Tibial artery (tissue), 4 donors: ENCODE results near the gene SYNRG.

Source experiments
- DNase-seq, 2 donors: peaks; one replicate each; pipeline ENCODE4 v3.0.0-alpha.2; 2019
- H3K27ac ChIP-seq, 2 donors: fragments of 200-600 bp; sonication (generic) in 1 of 2; 1 replicate in 1 of 2; 2 replicates in 1 of 2; pipeline ENCODE4 v1.5.1; 2018 to 2019; ENCODE audit warnings: mild to moderate bottlenecking in 1 of 2
- H3K27me3 ChIP-seq, 2 donors: fragments of 200-600 bp; sonication (generic) in 1 of 2; one replicate each; pipeline versions ENCODE4 v1.5.1 to v1.6.0; 2016 to 2019
- H3K36me3 ChIP-seq, 3 donors: fragments of 200-600 bp; sonication (generic) in 2 of 3; one replicate each; pipeline ENCODE4 v1.5.1; 2016 to 2019; ENCODE audit warnings: mild to moderate bottlenecking in 2 of 3
- H3K4me1 ChIP-seq, 4 donors: fragments of 200-600 bp; sonication (generic) in 2 of 4; 1 replicate in 3 of 4; 2 replicates in 1 of 4; pipeline ENCODE4 v1.5.1; 2016 to 2019
- H3K4me3 ChIP-seq, 2 donors: fragments of 200-600 bp; sonication (generic) in 1 of 2; 1 replicate in 1 of 2; 2 replicates in 1 of 2; pipeline ENCODE4 v1.5.1; 2018 to 2019; ENCODE audit warnings: mild to moderate bottlenecking in 2 of 2
- H3K9me3 ChIP-seq, 3 donors: fragments of 200-600 bp; sonication (generic) in 1 of 3; one replicate each; pipeline ENCODE4 v1.5.1; 2016 to 2019
- intact Hi-C: fragments of 100-400 bp; cut with DNase I; formaldehyde crosslinking; loops from one replicate; pipeline ENCODE4 v1.15.0; 2023; ENCODE audit warnings: low total_unique reads
- TF ChIP-seq, protein P1 (sequence below), 2 experiments: fragments of 200-600 bp in 1 of 2; fragments of 450-650 bp in 1 of 2; IDR thresholded peaks; one replicate each; pipeline ENCODE4 v1.5.1; 2017 to 2019; ENCODE audit warnings: antibody characterized with exemption in 2 of 2, mild to moderate bottlenecking in 1 of 2, moderate library complexity in 1 of 2

SYNRG gene

DNA sequence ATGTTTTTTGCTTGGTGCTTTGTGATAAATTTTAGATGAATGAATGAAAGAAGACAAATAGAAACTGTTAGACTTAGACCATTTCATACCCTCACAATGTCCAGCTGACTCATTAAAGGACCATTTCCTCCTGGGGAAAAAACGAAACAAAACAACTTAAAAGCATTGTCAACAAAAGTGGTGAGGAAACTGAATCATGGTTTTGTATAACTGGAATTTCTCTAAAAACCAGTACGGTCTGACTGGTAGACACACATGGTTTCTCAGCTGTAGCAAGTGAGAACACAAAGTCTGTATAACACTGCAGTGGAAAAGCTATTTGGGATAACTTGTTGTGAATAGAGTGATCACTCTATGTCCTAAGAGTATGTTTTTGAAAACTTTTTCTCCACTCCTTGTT is 39.3 kb upstream of the SYNRG start:
- no peak for DNase-seq
- H3K36me3 ChIP-seq = no peaks in the 10 kb centered on the region
- intact Hi-C loops = no loop called here
- H3K27me3 ChIP-seq = peaks cover 0 to 29% of the 10 kb centered on the region in 2 donors
- H3K9me3 ChIP-seq = no peaks in the 10 kb centered on the region
- H3K27ac ChIP-seq = no peak overlapping the region
- H3K4me3 ChIP-seq = no peak overlapping the region
- H3K4me1 ChIP-seq = peaks cover 0 to 5% (median 2%) of the 10 kb centered on the region in 4 donors
- TF ChIP-seq, protein P1, sequence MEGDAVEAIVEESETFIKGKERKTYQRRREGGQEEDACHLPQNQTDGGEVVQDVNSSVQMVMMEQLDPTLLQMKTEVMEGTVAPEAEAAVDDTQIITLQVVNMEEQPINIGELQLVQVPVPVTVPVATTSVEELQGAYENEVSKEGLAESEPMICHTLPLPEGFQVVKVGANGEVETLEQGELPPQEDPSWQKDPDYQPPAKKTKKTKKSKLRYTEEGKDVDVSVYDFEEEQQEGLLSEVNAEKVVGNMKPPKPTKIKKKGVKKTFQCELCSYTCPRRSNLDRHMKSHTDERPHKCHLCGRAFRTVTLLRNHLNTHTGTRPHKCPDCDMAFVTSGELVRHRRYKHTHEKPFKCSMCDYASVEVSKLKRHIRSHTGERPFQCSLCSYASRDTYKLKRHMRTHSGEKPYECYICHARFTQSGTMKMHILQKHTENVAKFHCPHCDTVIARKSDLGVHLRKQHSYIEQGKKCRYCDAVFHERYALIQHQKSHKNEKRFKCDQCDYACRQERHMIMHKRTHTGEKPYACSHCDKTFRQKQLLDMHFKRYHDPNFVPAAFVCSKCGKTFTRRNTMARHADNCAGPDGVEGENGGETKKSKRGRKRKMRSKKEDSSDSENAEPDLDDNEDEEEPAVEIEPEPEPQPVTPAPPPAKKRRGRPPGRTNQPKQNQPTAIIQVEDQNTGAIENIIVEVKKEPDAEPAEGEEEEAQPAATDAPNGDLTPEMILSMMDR (IDR thresholded peaks at IDR 0.05) = no peak

DNA sequence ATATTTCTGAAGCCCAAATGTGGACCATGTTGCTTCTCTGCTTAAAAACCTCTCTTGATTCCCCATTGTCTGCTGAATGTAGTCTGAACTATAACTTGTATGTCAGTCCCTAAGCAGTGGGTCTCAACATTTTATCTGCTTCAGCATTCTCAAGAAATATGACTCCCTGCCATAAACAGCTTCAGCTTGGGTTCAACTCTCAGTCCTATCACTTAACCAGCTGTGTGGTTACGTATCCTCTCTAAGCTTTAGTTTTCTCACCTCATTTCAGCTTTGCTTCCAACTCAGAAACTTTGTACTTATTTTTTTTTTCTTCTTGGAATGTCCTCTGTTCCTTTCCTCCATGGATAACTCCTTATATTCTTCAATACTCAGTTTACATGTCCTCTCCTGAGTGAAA is 38.6 kb upstream of the SYNRG start:
- intact Hi-C loops = no loop called here
- no peak overlapping the region for H3K27ac ChIP-seq
- TF ChIP-seq, protein P1 (IDR thresholded peaks at IDR 0.05) = no peak
- H3K9me3 ChIP-seq = no peaks in the 10 kb centered on the region
- H3K4me3 ChIP-seq = no peak overlapping the region
- no peak for DNase-seq
- no peaks in the 10 kb centered on the region for H3K36me3 ChIP-seq
- H3K4me1 ChIP-seq = peaks cover 0 to 5% (median 2%) of the 10 kb centered on the region in 4 donors
- H3K27me3 ChIP-seq = peaks cover 0 to 29% of the 10 kb centered on the region in 2 donors

DNA sequence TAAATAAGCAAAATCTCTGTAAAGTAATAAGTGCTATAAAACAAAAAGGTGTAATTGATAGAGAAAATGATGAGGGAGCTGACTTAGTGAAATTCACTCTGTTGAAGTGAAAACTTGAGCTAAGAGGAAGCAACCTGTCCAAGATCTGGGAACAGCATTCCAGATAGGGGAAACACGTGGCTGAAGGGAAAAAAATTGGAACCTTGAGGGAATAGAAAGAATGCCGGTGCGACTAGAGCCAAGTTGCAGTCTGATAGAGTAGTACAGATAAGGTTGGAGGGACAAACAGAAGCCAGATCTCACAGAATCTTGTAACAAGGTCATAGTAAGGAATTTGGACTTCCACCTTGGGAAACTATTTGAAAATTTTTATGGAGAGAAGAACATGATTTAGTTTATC is 34.7 kb upstream of the SYNRG start:
- TF ChIP-seq, protein P1 (IDR thresholded peaks at IDR 0.05) = no peak
- Histone ChIP-seq H3K4me1 (peaks cover 0 to 40% (median 15%) of the 10 kb centered on the region in 4 donors), H3K27ac (peak overlapping the region; percentile 86 to 87), H3K9me3 (no peaks in the 10 kb centered on the region), H3K36me3 (peaks cover 0 to 17% (median 12%) of the 10 kb centered on the region in 3 donors), H3K27me3 (peaks cover 0 to 6% of the 10 kb centered on the region in 2 donors), H3K4me3 (peak overlapping the region; percentile 72 to 84)
- DNase-seq = no peak
- intact Hi-C loops = no loop called here

DNA sequence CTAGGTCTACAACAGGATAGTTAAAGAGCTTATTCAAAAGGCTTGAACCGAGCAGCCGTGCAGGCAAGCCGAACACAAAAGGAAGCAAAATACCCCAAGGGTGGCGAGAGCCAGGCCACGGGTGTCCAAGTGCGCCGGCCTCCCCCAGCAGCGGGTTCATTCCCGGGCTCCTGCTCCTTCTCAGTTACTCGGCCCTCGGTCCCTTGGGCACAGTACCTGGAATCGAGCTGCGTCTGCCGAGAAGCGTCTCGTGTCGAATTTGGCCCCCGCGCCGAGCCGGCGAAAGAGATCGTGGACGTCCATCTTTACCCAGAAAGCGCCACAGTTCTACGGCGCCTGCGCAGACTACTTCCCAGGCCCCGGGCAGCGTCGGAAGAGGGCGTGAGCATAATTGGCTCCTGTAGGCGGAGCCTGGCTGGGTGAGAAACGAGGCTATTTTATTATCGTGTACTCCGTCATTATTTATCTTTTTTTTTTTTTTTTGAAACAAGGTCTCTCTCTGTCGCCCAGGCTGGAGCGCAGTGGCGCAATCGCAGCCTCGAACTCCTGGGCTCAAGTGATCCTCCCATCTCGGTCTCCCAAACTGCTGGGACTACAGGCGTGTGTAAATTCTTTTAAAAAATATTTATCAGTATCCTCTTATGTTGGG is 34.0 kb upstream of the SYNRG start, which contains the start of gene DDX52:
Gene DDX52 (minus strand): TSS at position 329 of the 649 bp plus-strand sequence. CDS start 26 bp downstream, at position 303.
- Histone ChIP-seq H3K27me3 (peaks cover 0 to 6% of the 10 kb centered on the region in 2 donors), H3K4me3 (peak within 1 kb of the TSS; percentile 72 to 84), H3K9me3 (no peaks in the 10 kb centered on the region), H3K27ac (peak within 1 kb of the TSS; percentile 86 to 87), H3K36me3 (peaks cover 0 to 20% (median 13%) of the 10 kb centered on the region in 3 donors), H3K4me1 (peaks cover 0 to 43% (median 15%) of the 10 kb centered on the region in 4 donors)
- TF ChIP-seq, protein P1 (IDR thresholded peaks at IDR 0.05) = no peak
- intact Hi-C loops = no loop called here
- peak; percentile 94 to 95 for DNase-seq

DNA sequence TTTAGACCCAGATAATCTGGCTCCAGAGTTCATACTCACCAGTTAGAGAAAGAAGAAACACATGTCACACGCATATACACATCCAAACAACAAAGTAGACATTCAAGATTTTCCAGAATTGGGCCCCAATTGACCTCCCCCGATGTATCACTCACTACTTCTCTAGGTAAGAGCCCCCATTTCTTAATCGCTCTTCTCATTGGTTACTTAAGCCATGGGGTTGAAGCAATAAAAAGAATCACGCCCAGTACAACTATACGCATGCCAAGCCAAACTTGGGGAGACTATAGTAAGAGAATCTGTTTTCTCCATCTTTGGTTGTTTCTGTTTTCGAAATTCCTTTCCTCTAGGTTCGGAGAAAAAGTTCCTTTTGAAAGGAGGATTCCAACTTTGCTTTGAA is 33.5 kb upstream of the SYNRG start:
- intact Hi-C loops = no loop called here

More for the DNA sequence above, 33.5 kb upstream of the SYNRG start:
- H3K9me3 ChIP-seq = no peaks in the 10 kb centered on the region
- H3K36me3 ChIP-seq = peaks cover 0 to 24% (median 15%) of the 10 kb centered on the region in 3 donors
- TF ChIP-seq, protein P1 (IDR thresholded peaks at IDR 0.05) = no peak
- H3K4me1 ChIP-seq = peaks cover 0 to 43% (median 15%) of the 10 kb centered on the region in 4 donors
- H3K27ac ChIP-seq = peak overlapping the region; percentile 86 to 87
- no peak for DNase-seq
- peak overlapping the region; percentile 72 to 84 for H3K4me3 ChIP-seq
- peaks cover 0 to under 1% of the 10 kb centered on the region in 2 donors for H3K27me3 ChIP-seq
